Measurements from ENCODE around the gene SMS. TPM values are rescaled to one million over a fixed set of nuclear protein-coding genes. Genes with fewer than 3 reads are reported as not detected.

The SMS gene
- total RNA-seq, 1 experiment from 2014 or later: 528 TPM

DNA sequence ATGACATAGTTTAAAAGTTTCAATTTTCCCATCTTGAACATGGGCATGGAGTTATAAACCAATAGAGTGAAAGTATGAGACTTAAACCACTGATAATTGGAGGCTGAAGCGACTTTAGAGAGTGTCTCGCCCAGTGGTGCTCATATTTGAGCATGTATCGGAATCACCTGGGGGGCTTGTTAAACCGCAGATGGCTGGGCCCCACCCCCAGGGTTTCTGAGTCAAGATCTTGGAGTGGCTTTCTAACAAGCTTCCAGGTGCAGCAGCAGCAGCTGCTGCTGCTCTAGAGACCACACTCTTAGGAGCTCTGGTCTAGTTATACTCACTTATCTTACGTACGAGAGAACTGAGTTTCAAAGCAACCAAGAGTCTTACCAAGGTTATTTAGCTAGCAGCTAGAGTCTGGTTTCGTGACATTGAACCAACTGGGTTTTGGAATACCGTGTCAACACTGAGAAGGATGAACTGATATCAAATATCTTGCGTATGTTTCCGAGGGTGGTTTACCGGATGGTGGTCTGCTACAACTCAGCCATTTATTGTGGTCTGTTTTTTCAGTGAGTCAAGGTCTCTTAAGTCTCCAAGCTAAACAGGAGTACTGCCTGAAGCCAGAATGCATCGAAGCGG, 97.5 kb downstream of the SMS start:
- DNase-seq (ENCODE audit: low spot score): no peak

DNA sequence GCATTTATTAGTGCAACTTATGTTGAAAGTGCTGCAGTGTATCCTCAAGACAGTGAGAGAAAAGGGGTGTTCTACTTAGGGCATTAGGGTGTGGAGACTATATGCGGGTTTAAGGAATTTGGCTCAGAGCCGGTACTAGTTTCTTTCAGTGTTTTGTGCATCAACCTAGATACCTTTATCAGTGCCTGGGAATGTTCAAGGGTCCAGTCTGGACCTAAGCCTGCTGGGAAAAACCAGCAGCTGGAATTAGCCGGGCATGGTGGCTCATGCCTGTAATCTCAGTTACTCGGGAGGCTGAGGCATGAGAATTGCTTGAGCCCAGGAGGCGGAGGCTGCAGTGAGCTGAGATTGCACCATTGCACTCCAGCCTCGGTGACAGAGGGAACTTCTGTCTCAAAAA, 99.0 kb downstream of the SMS start:
- DNase-seq (ENCODE audit: low spot score): no peak

DNA sequence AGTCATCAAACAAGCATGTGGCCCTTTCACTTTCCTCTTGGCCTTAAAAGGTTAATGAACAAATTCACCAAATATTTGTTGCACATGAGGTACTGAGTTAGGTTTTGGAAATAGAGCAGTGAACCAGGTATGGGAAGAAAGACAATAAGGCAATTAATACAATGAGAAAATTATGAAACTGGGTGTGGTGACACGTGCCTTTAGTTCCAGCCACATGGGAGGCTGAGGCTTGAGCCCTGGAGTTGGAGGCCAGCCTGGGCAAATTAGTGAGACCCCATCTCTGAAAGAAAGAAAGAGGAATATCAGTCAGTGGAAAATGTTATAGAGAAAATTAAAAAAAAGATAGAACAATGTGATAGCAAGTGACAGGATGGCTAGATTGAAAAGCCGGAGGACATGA, 99.7 kb downstream of the SMS start:
- DNase-seq (ENCODE audit: low spot score): no peak

DNA sequence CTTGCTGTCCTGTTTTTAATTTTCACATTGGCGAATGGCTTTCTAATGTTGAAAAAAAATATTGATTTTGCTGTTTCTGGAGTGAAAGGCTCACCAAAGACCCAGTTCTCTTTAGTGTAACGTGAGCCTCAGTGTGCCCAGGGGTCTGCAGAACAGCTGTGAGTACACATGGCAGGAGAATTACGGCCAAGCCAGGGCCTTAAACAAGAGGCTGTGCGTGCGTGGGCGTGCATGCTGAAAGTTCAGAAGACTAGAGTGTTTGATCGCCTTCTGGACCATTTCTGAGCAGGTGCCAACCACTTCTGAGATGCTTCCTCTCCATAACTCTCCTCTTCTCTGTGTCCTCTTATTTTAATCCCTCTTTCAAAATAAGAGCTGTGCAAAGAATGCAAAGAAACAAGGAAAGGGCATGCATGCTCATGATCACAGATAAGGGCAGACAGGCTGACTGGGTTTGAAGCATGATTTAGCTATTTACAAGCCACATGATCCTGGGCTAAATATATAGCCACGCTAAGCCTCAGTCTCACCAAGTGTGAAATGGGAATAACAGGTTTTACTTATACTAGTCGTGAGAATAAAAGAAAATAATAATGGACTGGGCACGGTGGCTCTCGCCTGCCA, 101.5 kb downstream of the SMS start:
- DNase-seq (ENCODE audit: low spot score): no peak

DNA sequence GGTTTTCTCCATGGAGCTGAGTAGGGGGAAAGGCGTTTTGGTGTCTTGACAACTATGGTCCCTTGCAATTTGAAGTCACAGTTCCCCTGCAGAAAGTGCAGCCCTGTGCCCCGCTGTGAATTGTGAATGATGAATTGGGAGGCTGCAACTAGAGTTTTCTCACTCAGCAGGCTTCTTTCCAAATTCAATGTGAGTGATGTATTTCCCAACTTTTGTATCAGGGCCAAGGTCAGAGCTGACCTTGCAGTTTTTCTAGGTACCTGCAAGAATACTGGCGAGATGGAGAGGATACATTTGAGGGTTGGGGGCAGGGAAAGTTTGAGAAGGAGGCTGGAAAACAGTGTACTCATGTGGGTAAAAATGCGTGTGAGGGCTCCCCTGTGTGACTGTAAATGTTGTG, 103.4 kb downstream of the SMS start:
- no peak for DNase-seq (ENCODE audit: low spot score)

Other genes starting within 250 kb of the SMS start
- gene SMPX, start 182.6 kb upstream of the SMS start, total RNA-seq (2014; rRNA removed; shearing (Covaris generic)): not detected in 2 replicates
- 15.4 and 15.9 TPM in 2 replicates for gene MBTPS2, start 101.1 kb upstream of the SMS start, total RNA-seq (2014; rRNA removed; shearing (Covaris generic))
- gene YY2, start 84.7 kb upstream of the SMS start, total RNA-seq (2014; rRNA removed; shearing (Covaris generic)): 4.1 and 4.3 TPM in 2 replicates
- 0.36 and 1.1 TPM in 2 replicates for gene PHEX, start 91.6 kb downstream of the SMS start, total RNA-seq (2014; rRNA removed; shearing (Covaris generic))

Data from A172 (cell line).